Fibroblast of skin of left quadriceps (primary cell): Measurements from ENCODE around the gene FBXO15.

Experiments
- DNase-seq, 2 experiments: peaks; one replicate each; pipeline ENCODE4 v3.0.0-alpha.2; 2013; ENCODE audit warnings: low read depth in 2 of 2

FBXO15 gene

GRCh38 chr18:74113711-74114110 lies 33.9 kb downstream of the FBXO15 start:
- DNase-seq = no peak

- no peak for DNase-seq
These were observed 36.7 kb downstream of the FBXO15 start for GRCh38 chr18:74110976-74111375.

- no peak for DNase-seq
These were observed 37.5 kb downstream of the FBXO15 start for GRCh38 chr18:74110149-74110548.

GRCh38 chr18:74108460-74108859 lies 39.2 kb downstream of the FBXO15 start:
- no peak for DNase-seq

GRCh38 chr18:74097803-74098202 lies 49.8 kb downstream of the FBXO15 start:
- no peak for DNase-seq

GRCh38 chr18:74092922-74093321 lies 54.7 kb downstream of the FBXO15 start:
- no peak for DNase-seq

GRCh38 chr18:74084184-74084855 lies 63.3 kb downstream of the FBXO15 start:
- DNase-seq = no peak

GRCh38 chr18:74083557-74083952 lies 64.1 kb downstream of the FBXO15 start:
- no peak for DNase-seq

GRCh38 chr18:74082742-74083556 lies 64.7 kb downstream of the FBXO15 start:
- DNase-seq = no peak

- peak; percentile 11 for DNase-seq
These were observed 65.5 kb downstream of the FBXO15 start for GRCh38 chr18:74081966-74082741.

- no peak for DNase-seq
These were observed 69.4 kb downstream of the FBXO15 start for GRCh38 chr18:74078257-74078656.

GRCh38 chr18:74074668-74075564 lies 72.7 kb downstream of the FBXO15 start:
- DNase-seq = no peak

- no peak for DNase-seq
These were observed 73.5 kb downstream of the FBXO15 start for GRCh38 chr18:74073957-74074667.

GRCh38 chr18:74069178-74070050 lies 78.2 kb downstream of the FBXO15 start:
- no peak for DNase-seq

- DNase-seq = no peak
These were observed 79.3 kb downstream of the FBXO15 start for GRCh38 chr18:74068296-74068695.

- DNase-seq = no peak
These were observed 81.6 kb downstream of the FBXO15 start for GRCh38 chr18:74066018-74066417.

GRCh38 chr18:74065366-74065765 lies 82.3 kb downstream of the FBXO15 start:
- DNase-seq = no peak

GRCh38 chr18:74064510-74064909 lies 83.1 kb downstream of the FBXO15 start:
- DNase-seq = no peak

GRCh38 chr18:74063557-74063956 lies 84.1 kb downstream of the FBXO15 start:
- DNase-seq = no peak

- DNase-seq = no peak
These were observed 84.6 kb downstream of the FBXO15 start for GRCh38 chr18:74063023-74063422.
